Tibial nerve (tissue), 4 donors: Measurements from ENCODE around the gene CLDN25. TPM values are rescaled to one million over a fixed set of nuclear protein-coding genes. Genes with fewer than 3 reads are reported as not detected.

ENCODE experiments used
- DNase-seq, 2 donors: peaks; one replicate each; pipeline ENCODE4 v3.0.0-alpha.2; 2019; ENCODE audit warnings: low spot score in 2 of 2
- H3K27ac ChIP-seq, 4 donors: fragments of 200-600 bp; sonication (generic) in 3 of 4; one replicate each; pipeline ENCODE4 v1.5.1; 2017 to 2019; ENCODE audit warnings: mild to moderate bottlenecking in 1 of 4
- H3K27me3 ChIP-seq, 2 donors: fragments of 200-600 bp; sonication (generic) in 1 of 2; one replicate each; pipeline versions ENCODE4 v1.5.1 to v1.6.0; 2017 to 2019
- H3K36me3 ChIP-seq, 3 donors: fragments of 200-600 bp; sonication (generic); one replicate each; pipeline ENCODE4 v1.5.1; 2018 to 2019
- H3K4me1 ChIP-seq, 4 donors: fragments of 200-600 bp; sonication (generic) in 3 of 4; one replicate each; pipeline ENCODE4 v1.5.1; 2017 to 2019
- H3K4me3 ChIP-seq, 4 donors: fragments of 200-600 bp; sonication (generic) in 3 of 4; one replicate each; pipeline ENCODE4 v1.5.1; 2017 to 2019; ENCODE audit warnings: mild to moderate bottlenecking in 1 of 4, moderate library complexity in 1 of 4
- H3K9me3 ChIP-seq, 4 donors: fragments of 200-600 bp; sonication (generic) in 3 of 4; one replicate each; pipeline ENCODE4 v1.5.1; 2017 to 2019
- CTCF ChIP-seq, 5 experiments: fragments of 200-600 bp in 3 of 5; fragments of 450-650 bp in 2 of 5; sonication (generic) in 3 of 5; IDR thresholded peaks; one replicate each; pipeline ENCODE4 v1.5.1; 2016 to 2019; ENCODE audit warnings: antibody characterized with exemption in 5 of 5, mild to moderate bottlenecking in 3 of 5, moderate library complexity in 2 of 5
- EP300 ChIP-seq, 2 donors: sonication (generic); formaldehyde crosslinking; IDR thresholded peaks; one replicate each; pipeline ENCODE4 v1.6.1; 2017; ENCODE audit warnings: antibody characterized with exemption in 2 of 2, mild to moderate bottlenecking in 1 of 2
- POLR2A ChIP-seq, 2 donors: fragments of 450-650 bp; IDR thresholded peaks; one replicate each; pipeline ENCODE4 v1.6.1; 2017; ENCODE audit warnings: antibody characterized with exemption in 2 of 2, mild to moderate bottlenecking in 2 of 2, moderate library complexity in 2 of 2
- WGBS, 2 donors: methylation state at CpG; one replicate each; pipeline ENCODE4 v1.1.5; 2018; 5-methylcytosine and 5-hydroxymethylcytosine counted together
- small RNA-seq: library from RNA; depleted of rRNA; stranded (forward); fragments of <200 nt; gene quantifications from one replicate; pipeline ENCODE3, GENCODE V24; 2016
- total RNA-seq, 4 donors: library from RNA; depleted of rRNA; stranded (reverse); fragments of >200 nt; gene quantifications; one replicate each; pipeline ENCODE4 v1.1.0, GENCODE V29; 2016

Gene CLDN25
- total RNA-seq, 4 donors from 2014 or later, result not detected

- Histone ChIP-seq H3K4me1 (no peaks in the 10 kb centered on the region), H3K27ac (no peak overlapping the region), H3K9me3 (no peaks in the 10 kb centered on the region), H3K4me3 (no peak overlapping the region), H3K36me3 (peaks cover 0 to 76% (median 0%) of the 10 kb centered on the region in 3 donors), H3K27me3 (no peaks in the 10 kb centered on the region)
- DNase-seq, result no peak
- 84 to 96% methylated on average over 1 of the region's 1 CpG for WGBS, 2 donors
- no peak for TF ChIP-seq POLR2A (IDR thresholded peaks at IDR 0.05)
- TF ChIP-seq CTCF (IDR thresholded peaks at IDR 0.05), result no peak
- no peak for TF ChIP-seq EP300 (IDR thresholded peaks at IDR 0.05)
Observed at GRCh38 chr11:113828191-113828590, 48.6 kb downstream of the CLDN25 start.

- DNase-seq, result no peak
- H3K36me3 ChIP-seq, result peaks cover 0 to 64% (median 0%) of the 10 kb centered on the region in 3 donors
- H3K27ac ChIP-seq, result no peak overlapping the region
- 73 to 81% methylated on average over 2 of the region's 2 CpGs for WGBS, 2 donors
- TF ChIP-seq CTCF (IDR thresholded peaks at IDR 0.05) (no peak), POLR2A (IDR thresholded peaks at IDR 0.05) (no peak), EP300 (IDR thresholded peaks at IDR 0.05) (no peak)
- H3K4me3 ChIP-seq, result no peak overlapping the region
- H3K4me1 ChIP-seq, result no peaks in the 10 kb centered on the region
- no peaks in the 10 kb centered on the region for H3K9me3 ChIP-seq
- no peaks in the 10 kb centered on the region for H3K27me3 ChIP-seq
Observed at GRCh38 chr11:113829751-113830150, 50.2 kb downstream of the CLDN25 start.

Small RNA genes within 50 kb of the gene (small RNA-seq; reads per million reads assigned to genes)
- gene LRRC37A13P, result not detected
- gene RPS29P19, result not detected

Other genes starting within 250 kb of the CLDN25 start
- 10 to 100 TPM; 35.0 to 42.2 (median 41.9) TPM for gene TMPRSS5, start 73.5 kb upstream of the CLDN25 start, total RNA-seq
- 10 to 100 TPM in 3 of 4 donors, 1 to 10 TPM in 1; 9.8 to 14.2 (median 12.6) TPM for gene ZW10, start 6.1 kb upstream of the CLDN25 start, total RNA-seq
- gene USP28, start 95.8 kb downstream of the CLDN25 start, total RNA-seq, result 10 to 100 TPM; 10.7 to 20.4 (median 15.4) TPM
- not detected for gene HTR3B, start 125.0 kb downstream of the CLDN25 start, total RNA-seq
- not detected for gene HTR3A, start 195.3 kb downstream of the CLDN25 start, total RNA-seq